Progenitor cell of endocrine pancreas (in vitro differentiated cells): ENCODE measurements around the gene FKBP2. TPM values are rescaled to one million over a fixed set of nuclear protein-coding genes. Genes with fewer than 3 reads are reported as not detected.
A peak's percentile ranks its signal among the peaks of the same experiment; 100 is the strongest.

Experiments used
- DNase-seq: peaks from one replicate; pipeline ENCODE4 v3.0.0; 2021; ENCODE audit warnings: low spot score; ENCODE audit not compliant: unreplicated experiment
- H3K27ac Mint-ChIP-seq: 2 replicates; pipeline ENCODE4 v1.8.0; 2021; ENCODE audit warnings: mild to moderate bottlenecking, moderate library complexity, mixed read lengths
- H3K27me3 Mint-ChIP-seq: 2 replicates; pipeline ENCODE4 v1.8.0; 2021; ENCODE audit warnings: mixed read lengths
- H3K36me3 Mint-ChIP-seq: 2 replicates; pipeline ENCODE4 v1.8.0; 2022; ENCODE audit warnings: mixed read lengths; ENCODE audit not compliant: insufficient read depth
- H3K4me1 Mint-ChIP-seq: 2 replicates; pipeline ENCODE4 v1.8.0; 2021; ENCODE audit warnings: low read depth, mixed read lengths
- H3K4me3 Mint-ChIP-seq: 2 replicates; pipeline ENCODE4 v1.8.0; 2021; ENCODE audit warnings: low read depth, mild to moderate bottlenecking, moderate library complexity, mixed read lengths
- H3K9me3 Mint-ChIP-seq: 2 replicates; pipeline ENCODE4 v1.8.0; 2021; ENCODE audit warnings: low read depth, mixed read lengths
- total RNA-seq: library from RNA; stranded (reverse); gene quantifications from 2 replicates; pipeline ENCODE4 v1.2.1, GENCODE V29; 2021
- TF ChIP-seq, protein P1 (sequence below): fragments of 200-600 bp; sonication (generic); IDR thresholded peaks from one replicate; pipeline ENCODE4 v1.5.0; 2021; ENCODE audit warnings: antibody characterized with exemption, mild to moderate bottlenecking; ENCODE audit not compliant: unreplicated experiment

FKBP2 gene
- total RNA-seq, 1 donor from 2014 or later = 57.7 TPM

DNA sequence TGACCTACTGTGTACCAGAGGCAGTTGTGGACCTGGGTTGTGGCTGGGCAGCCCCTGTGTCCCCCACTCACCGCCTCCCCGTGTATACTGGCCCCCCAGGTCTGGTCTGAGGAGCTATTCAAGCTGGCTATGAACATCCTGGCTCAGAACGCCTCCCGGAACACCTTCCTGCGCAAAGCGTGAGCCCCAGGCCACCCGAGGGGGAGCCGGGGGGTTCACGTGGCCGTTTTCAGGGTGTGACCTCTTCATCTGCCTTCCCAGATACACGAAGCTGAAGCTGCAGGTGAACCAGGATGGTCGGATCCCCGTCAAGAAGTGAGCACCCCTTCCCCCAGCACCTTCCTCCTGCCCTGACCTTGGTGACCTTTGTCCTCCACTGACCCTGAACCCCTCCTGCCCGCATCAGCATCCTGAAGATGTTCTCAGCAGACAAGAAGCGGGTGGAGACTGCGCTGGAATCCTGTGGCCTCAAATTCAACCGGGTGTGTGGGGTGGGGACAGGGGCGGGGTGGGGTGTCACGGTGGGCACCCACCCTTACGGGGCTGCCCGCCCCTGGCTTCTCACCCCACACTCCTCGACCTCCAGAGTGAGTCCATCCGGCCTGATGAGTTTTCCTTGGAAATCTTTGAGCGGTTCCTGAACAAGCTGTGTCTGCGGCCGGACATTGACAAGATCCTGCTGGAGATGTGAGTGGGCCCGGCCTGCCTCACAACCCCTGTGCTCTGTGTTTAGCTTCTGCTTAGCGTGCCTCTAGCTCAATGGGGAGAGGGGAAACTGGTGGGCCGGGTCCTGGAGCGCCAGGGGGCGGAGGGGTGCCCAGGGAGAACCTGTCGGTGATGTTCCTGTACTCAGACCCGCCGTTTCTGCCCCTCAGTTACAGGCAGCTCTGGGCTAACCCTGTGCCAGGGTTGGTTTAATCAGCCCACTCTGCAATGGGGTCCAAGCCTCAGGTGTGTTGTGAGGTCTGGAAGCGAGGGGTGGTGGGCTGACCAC lies 14.5 kb downstream of the FKBP2 start:
- peaks cover 7% of the 10 kb centered on the region for H3K4me1 Mint-ChIP-seq
- no peak overlapping the region for H3K27ac Mint-ChIP-seq
- H3K36me3 Mint-ChIP-seq = peaks cover 12% of the 10 kb centered on the region
- no peak for DNase-seq
- H3K27me3 Mint-ChIP-seq = no peaks in the 10 kb centered on the region
- H3K9me3 Mint-ChIP-seq = no peaks in the 10 kb centered on the region
- TF ChIP-seq, protein P1, sequence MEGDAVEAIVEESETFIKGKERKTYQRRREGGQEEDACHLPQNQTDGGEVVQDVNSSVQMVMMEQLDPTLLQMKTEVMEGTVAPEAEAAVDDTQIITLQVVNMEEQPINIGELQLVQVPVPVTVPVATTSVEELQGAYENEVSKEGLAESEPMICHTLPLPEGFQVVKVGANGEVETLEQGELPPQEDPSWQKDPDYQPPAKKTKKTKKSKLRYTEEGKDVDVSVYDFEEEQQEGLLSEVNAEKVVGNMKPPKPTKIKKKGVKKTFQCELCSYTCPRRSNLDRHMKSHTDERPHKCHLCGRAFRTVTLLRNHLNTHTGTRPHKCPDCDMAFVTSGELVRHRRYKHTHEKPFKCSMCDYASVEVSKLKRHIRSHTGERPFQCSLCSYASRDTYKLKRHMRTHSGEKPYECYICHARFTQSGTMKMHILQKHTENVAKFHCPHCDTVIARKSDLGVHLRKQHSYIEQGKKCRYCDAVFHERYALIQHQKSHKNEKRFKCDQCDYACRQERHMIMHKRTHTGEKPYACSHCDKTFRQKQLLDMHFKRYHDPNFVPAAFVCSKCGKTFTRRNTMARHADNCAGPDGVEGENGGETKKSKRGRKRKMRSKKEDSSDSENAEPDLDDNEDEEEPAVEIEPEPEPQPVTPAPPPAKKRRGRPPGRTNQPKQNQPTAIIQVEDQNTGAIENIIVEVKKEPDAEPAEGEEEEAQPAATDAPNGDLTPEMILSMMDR = no peak
- H3K4me3 Mint-ChIP-seq = no peak overlapping the region

DNA sequence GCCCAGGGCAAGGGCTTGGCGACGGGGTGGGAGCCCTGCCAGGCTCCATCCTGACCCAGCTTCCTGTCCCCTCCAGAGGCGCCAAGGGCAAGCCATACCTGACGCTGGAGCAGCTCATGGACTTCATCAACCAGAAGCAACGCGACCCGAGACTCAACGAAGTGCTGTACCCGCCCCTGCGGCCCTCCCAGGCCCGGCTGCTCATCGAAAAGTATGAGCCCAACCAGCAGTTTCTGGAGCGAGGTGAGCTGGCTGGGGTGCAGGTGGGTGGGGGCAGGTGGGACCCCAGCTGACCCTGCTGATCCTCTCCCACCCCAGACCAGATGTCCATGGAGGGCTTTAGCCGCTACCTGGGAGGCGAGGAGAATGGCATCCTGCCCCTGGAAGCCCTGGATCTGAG lies 15.4 kb downstream of the FKBP2 start:
- Mint-ChIP-seq H3K9me3 (no peaks in the 10 kb centered on the region), H3K36me3 (peaks cover 12% of the 10 kb centered on the region), H3K4me1 (peaks cover 7% of the 10 kb centered on the region), H3K27me3 (no peaks in the 10 kb centered on the region), H3K4me3 (no peak overlapping the region), H3K27ac (no peak overlapping the region)
- DNase-seq = no peak
- TF ChIP-seq, protein P1 = no peak

DNA sequence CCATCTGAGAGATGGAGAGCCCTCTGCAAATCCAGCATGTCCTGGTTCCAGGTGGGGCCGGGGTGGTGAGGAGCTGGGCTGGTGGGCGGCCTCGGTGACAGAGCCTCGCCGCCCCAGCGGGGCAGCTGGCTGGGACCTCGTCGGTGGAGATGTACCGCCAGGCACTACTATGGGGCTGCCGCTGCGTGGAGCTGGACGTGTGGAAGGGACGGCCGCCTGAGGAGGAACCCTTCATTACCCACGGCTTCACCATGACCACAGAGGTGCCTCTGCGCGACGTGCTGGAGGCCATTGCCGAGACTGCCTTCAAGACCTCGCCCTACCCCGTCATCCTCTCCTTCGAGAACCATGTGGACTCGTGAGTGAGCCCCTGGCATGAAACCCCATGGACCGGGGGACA lies 17.5 kb downstream of the FKBP2 start:
- DNase-seq = no peak
- Mint-ChIP-seq H3K27me3 (no peaks in the 10 kb centered on the region), H3K4me3 (no peak overlapping the region), H3K36me3 (peaks cover 15% of the 10 kb centered on the region), H3K9me3 (no peaks in the 10 kb centered on the region), H3K4me1 (no peaks in the 10 kb centered on the region), H3K27ac (no peak overlapping the region)
- TF ChIP-seq, protein P1 = no peak

DNA sequence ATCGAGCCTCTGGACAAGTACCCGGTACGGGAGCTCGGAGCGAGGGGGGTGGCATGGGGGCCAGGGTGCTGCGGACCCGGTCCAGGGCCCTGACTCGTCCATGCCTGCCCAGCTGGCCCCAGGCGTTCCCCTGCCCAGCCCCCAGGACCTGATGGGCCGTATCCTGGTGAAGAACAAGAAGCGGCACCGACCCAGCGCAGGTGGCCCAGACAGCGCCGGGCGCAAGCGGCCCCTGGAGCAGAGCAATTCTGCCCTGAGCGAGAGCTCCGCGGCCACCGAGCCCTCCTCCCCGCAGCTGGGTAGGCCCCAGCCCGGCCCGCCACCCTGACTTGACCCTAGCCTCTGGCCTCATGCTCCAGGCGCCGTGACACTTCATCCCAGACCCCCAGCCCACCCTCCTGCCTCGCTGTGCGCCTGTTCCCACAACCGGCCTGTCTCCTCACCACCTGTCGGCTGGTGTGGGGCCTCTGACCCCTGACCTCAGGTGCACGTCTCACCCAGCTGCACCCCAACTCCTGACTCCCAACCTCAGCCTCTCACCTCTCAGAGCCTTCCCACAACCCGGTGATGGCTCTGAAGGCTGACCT lies 18.1 kb downstream of the FKBP2 start:
- Mint-ChIP-seq H3K27ac (peak overlapping the region; percentile 59), H3K4me1 (no peaks in the 10 kb centered on the region), H3K36me3 (peaks cover 15% of the 10 kb centered on the region), H3K4me3 (no peak overlapping the region), H3K9me3 (no peaks in the 10 kb centered on the region), H3K27me3 (no peaks in the 10 kb centered on the region)
- TF ChIP-seq, protein P1 = no peak
- no peak for DNase-seq

DNA sequence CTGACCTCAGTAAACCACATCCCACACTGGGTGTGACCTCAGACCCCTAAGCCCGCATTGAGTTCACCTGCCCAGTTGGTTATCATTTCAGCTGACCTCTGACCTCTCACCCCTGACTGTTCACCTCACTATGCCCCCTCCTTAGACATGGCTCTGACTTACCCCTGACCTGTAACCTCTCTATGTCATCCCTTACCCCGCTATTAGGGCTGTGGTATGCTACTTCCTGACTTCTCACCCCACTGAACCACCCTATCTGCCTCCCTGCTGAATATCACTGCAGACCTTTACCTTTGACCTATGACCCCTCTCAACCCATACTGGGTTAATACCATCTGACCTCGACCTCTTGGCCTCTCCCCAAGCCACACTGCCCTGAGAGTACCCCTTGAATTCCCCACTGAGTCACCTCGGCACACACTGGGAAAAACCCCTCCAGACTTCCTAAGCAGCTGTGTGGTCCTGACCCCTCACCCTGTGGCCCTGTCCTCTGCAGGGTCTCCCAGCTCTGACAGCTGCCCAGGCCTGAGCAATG lies 18.7 kb downstream of the FKBP2 start:
- TF ChIP-seq, protein P1 = no peak
- no peaks in the 10 kb centered on the region for H3K9me3 Mint-ChIP-seq
- H3K27ac Mint-ChIP-seq = peak overlapping the region; percentile 59
- H3K36me3 Mint-ChIP-seq = peaks cover 15% of the 10 kb centered on the region
- no peaks in the 10 kb centered on the region for H3K27me3 Mint-ChIP-seq
- no peaks in the 10 kb centered on the region for H3K4me1 Mint-ChIP-seq
- H3K4me3 Mint-ChIP-seq = no peak overlapping the region
- DNase-seq = no peak
